IMR-90 (cell line): ENCODE results near the gene COL17A1. TPM values are rescaled to one million over a fixed set of nuclear protein-coding genes. Genes with fewer than 3 reads are reported as not detected.

Source experiments
- ATAC-seq: fragments of 200-7000 bp; cut with Tn5 transposase; 2 replicates; pipeline ENCODE4 v1.9.1; 2020; ENCODE audit warnings: low read depth, mild to moderate bottlenecking, moderate library complexity
- BruUV-seq: library from RNA; stranded (reverse); fragments of 400-500 nt; replicated peaks from 2 replicates; lab custom pipeline; 2021; lab: Mats Ljungman, UMichigan
- CTCF ChIA-PET: fragments of 300-600 bp; formaldehyde crosslinking; extraction: SDS; loops from one replicate; lab custom pipeline; 2021; ENCODE audit warnings: antibody characterized with exemption; lab: Yijun Ruan, JAX
- POLR2A ChIA-PET: fragments of 300-600 bp; sonication (Branson Sonifier 250); formaldehyde crosslinking; loops from one replicate; lab custom pipeline; 2022; ENCODE audit warnings: antibody characterized with exemption; ENCODE audit not compliant: unreplicated experiment; lab: Charles Lee
- DNase-seq: peaks from one replicate; pipeline ENCODE4 v3.0.0; 2013
- H2AFZ ChIP-seq: replicated peaks from 2 replicates; pipeline ENCODE3; 2013; ENCODE audit warnings: low read length, mild to moderate bottlenecking; ENCODE audit not compliant: poor library complexity
- H2AK5ac ChIP-seq: 2 replicates; pipeline ENCODE4 v1.6.1; 2013; ENCODE audit warnings: low read depth, low read length, inconsistent platforms
- H2AK9ac ChIP-seq: replicated peaks from 2 replicates; pipeline ENCODE3; 2013; ENCODE audit warnings: mild to moderate bottlenecking, low read depth, low read length, moderate library complexity; ENCODE audit not compliant: poor library complexity
- H2BK120ac ChIP-seq: 2 replicates; pipeline ENCODE4 v1.6.1; 2013; ENCODE audit warnings: low read depth, low read length, inconsistent platforms
- H2BK15ac ChIP-seq: 3 replicates; pipeline ENCODE4 v1.6.1; 2013; ENCODE audit warnings: low read depth, low read length, inconsistent platforms
- H2BK20ac ChIP-seq: 2 replicates; pipeline ENCODE4 v1.6.1; 2013; ENCODE audit warnings: low read depth, mild to moderate bottlenecking, inconsistent platforms, low read length, moderate library complexity
- H2BK5ac ChIP-seq: 2 replicates; pipeline ENCODE4 v1.6.1; 2013; ENCODE audit warnings: mild to moderate bottlenecking, low read depth, low read length, inconsistent platforms; ENCODE audit not compliant: poor library complexity, severe bottlenecking
- H3K14ac ChIP-seq: replicated peaks from 2 replicates; pipeline ENCODE4 v1.6.1; 2013; ENCODE audit warnings: low read depth, low read length, inconsistent platforms
- H3K18ac ChIP-seq: 2 replicates; pipeline ENCODE4 v1.6.1; 2013; ENCODE audit warnings: low read depth, low read length, control low read depth
- H3K23ac ChIP-seq: 2 replicates; pipeline ENCODE4 v1.6.1; 2013; ENCODE audit warnings: low read depth, low read length, inconsistent platforms
- H3K27ac ChIP-seq: 2 replicates; pipeline ENCODE4 v1.5.1; 2013; ENCODE audit warnings: mild to moderate bottlenecking, control low read depth, low read length; ENCODE audit not compliant: insufficient read depth
- H3K27me3 ChIP-seq: 2 replicates; pipeline ENCODE4 v1.6.1; 2013; ENCODE audit warnings: low read length; ENCODE audit not compliant: control insufficient read depth, insufficient read depth
- H3K36me3 ChIP-seq: 2 replicates; pipeline ENCODE4 v1.6.1; 2013; ENCODE audit warnings: low read length, mixed read lengths; ENCODE audit not compliant: control insufficient read depth, insufficient read depth
- H3K4ac ChIP-seq: 2 replicates; pipeline ENCODE4 v1.6.1; 2013; ENCODE audit warnings: low read depth, low read length, inconsistent platforms
- H3K4me1 ChIP-seq: 2 replicates; pipeline ENCODE4 v1.6.1; 2013; ENCODE audit warnings: low read length, mixed read lengths; ENCODE audit not compliant: control insufficient read depth, insufficient read depth
- H3K4me2 ChIP-seq: 2 replicates; pipeline ENCODE4 v1.6.1; 2013; ENCODE audit warnings: low read depth, mild to moderate bottlenecking, control low read depth, low read length, moderate library complexity
- H3K4me3 ChIP-seq: 2 replicates; pipeline ENCODE4 v1.5.1; 2013; ENCODE audit warnings: low read depth, mild to moderate bottlenecking, control low read depth, low read length, moderate library complexity; ENCODE audit not compliant: insufficient read depth
- H3K56ac ChIP-seq: 2 replicates; pipeline ENCODE4 v1.6.1; 2013; ENCODE audit warnings: low read length, inconsistent platforms; ENCODE audit not compliant: insufficient read depth; ENCODE audit errors: extremely low read depth
- H3K79me1 ChIP-seq, 2 experiments: 2 replicates each; pipeline ENCODE4 v1.6.1; 2013; ENCODE audit warnings: low read length in 2 of 2, inconsistent platforms in 1 of 2, low read depth in 1 of 2
- H3K9ac ChIP-seq: 2 replicates; pipeline ENCODE4 v1.6.1; 2013; ENCODE audit warnings: low read depth, low read length, control low read depth
- H3K9me1 ChIP-seq: 2 replicates; pipeline ENCODE4 v1.6.1; 2013; ENCODE audit warnings: low read length, inconsistent platforms; ENCODE audit not compliant: insufficient read depth
- H3K9me3 ChIP-seq: 2 replicates; pipeline ENCODE4 v1.6.1; 2013; ENCODE audit warnings: low read length; ENCODE audit not compliant: control insufficient read depth, insufficient read depth
- H4K20me1 ChIP-seq: 2 replicates; pipeline ENCODE4 v1.6.1; 2013; ENCODE audit warnings: low read length, inconsistent platforms; ENCODE audit not compliant: insufficient read depth
- H4K5ac ChIP-seq: 2 replicates; pipeline ENCODE4 v1.6.1; 2013; ENCODE audit warnings: mild to moderate bottlenecking, low read depth, low read length, control low read depth
- H4K8ac ChIP-seq, 2 experiments: 2 replicates each; pipeline ENCODE4 v1.6.1; 2013; ENCODE audit warnings: low read depth in 2 of 2, low read length in 2 of 2, control low read depth in 1 of 2, inconsistent platforms in 1 of 2
- H4K91ac ChIP-seq: 2 replicates; pipeline ENCODE4 v1.6.1; 2013; ENCODE audit warnings: low read depth, low read length, inconsistent platforms; ENCODE audit not compliant: insufficient read depth
- BHLHE40 ChIP-seq: fragments of 150-350 bp; IDR thresholded peaks from 2 replicates; pipeline ENCODE4 v1.6.1; 2016; ENCODE audit warnings: mild to moderate bottlenecking, low read depth, low read length
- CEBPB ChIP-seq: IDR thresholded peaks from 2 replicates; pipeline ENCODE4 v1.6.1; 2012; ENCODE audit warnings: low read depth, low read length, improper control_type of control experiment
- CHD1 ChIP-seq: IDR thresholded peaks from 2 replicates; pipeline ENCODE4 v1.6.1; 2012; ENCODE audit warnings: low read depth, low read length, improper control_type of control experiment
- CTCF ChIP-seq: conservative IDR thresholded peaks from 2 replicates; pipeline ENCODE4 v1.5.1; 2012; ENCODE audit warnings: mild to moderate bottlenecking, low read depth, low read length, improper control_type of control experiment
- ELK1 ChIP-seq: fragments of 150-350 bp; IDR thresholded peaks from 2 replicates; pipeline ENCODE4 v1.6.1; 2016; ENCODE audit warnings: low read depth, mild to moderate bottlenecking, low read length, moderate library complexity, borderline replicate concordance
- FOS ChIP-seq: fragments of 150-350 bp; IDR thresholded peaks from 2 replicates; pipeline ENCODE4 v1.6.1; 2016; ENCODE audit warnings: low read depth, low read length
- MAFK ChIP-seq: IDR thresholded peaks from 2 replicates; pipeline ENCODE4 v1.6.1; 2012; ENCODE audit warnings: low read depth, low read length, improper control_type of control experiment
- MAZ ChIP-seq: IDR thresholded peaks from 2 replicates; pipeline ENCODE4 v1.6.1; 2012; ENCODE audit warnings: low read depth, mild to moderate bottlenecking, low read length, improper control_type of control experiment, moderate library complexity, borderline replicate concordance
- MXI1 ChIP-seq: IDR thresholded peaks from 2 replicates; pipeline ENCODE4 v1.6.1; 2012; ENCODE audit warnings: low read depth, mild to moderate bottlenecking, low read length, moderate library complexity, borderline replicate concordance
- NFE2L2 ChIP-seq: fragments of 150-350 bp; IDR thresholded peaks from 2 replicates; pipeline ENCODE4 v1.6.1; 2016; ENCODE audit warnings: low read depth, mild to moderate bottlenecking, low read length
- POLR2A ChIP-seq: IDR thresholded peaks from 2 replicates; pipeline ENCODE4 v1.6.1; 2012; ENCODE audit warnings: mild to moderate bottlenecking, low read depth, low read length
- RAD21 ChIP-seq: IDR thresholded peaks from 2 replicates; pipeline ENCODE4 v1.6.1; 2012; ENCODE audit warnings: low read length, improper control_type of control experiment
- RCOR1 ChIP-seq: IDR thresholded peaks from 2 replicates; pipeline ENCODE4 v1.6.1; 2012; ENCODE audit warnings: mild to moderate bottlenecking, low read length, improper control_type of control experiment; ENCODE audit not compliant: insufficient replicate concordance
- RFX5 ChIP-seq: IDR thresholded peaks from 2 replicates; pipeline ENCODE4 v1.8.0; 2012; ENCODE audit warnings: low read depth, mild to moderate bottlenecking, low read length, moderate library complexity
- SMC3 ChIP-seq: fragments of 150-350 bp; IDR thresholded peaks from 2 replicates; pipeline ENCODE4 v1.6.1; 2016; ENCODE audit warnings: low read depth, mild to moderate bottlenecking, antibody characterized with exemption, low read length, moderate library complexity
- USF2 ChIP-seq: fragments of 150-350 bp; IDR thresholded peaks from 2 replicates; pipeline ENCODE4 v1.6.1; 2017; ENCODE audit warnings: mild to moderate bottlenecking, antibody characterized with exemption, low read length, low read depth
- WGBS, 2 experiments: methylation state at CpG; one replicate each; pipeline versions ENCODE4 v1.1.5 to v1.1.7; 2013; ENCODE audit warnings: missing lambda C conversion rate in 2 of 2; ENCODE audit not compliant: insufficient read length in 1 of 2; ENCODE audit errors: extremely low coverage in 2 of 2; 5-methylcytosine and 5-hydroxymethylcytosine counted together
- dilution Hi-C: fragments of 300-500 bp; cut with HindIII; formaldehyde crosslinking; loops from one replicate; pipeline ENCODE4 v1.14.3; 2018; ENCODE audit warnings: low sequenced_read_pairs; ENCODE audit not compliant: unreplicated experiment
- in situ Hi-C: fragments of 300-500 bp; cut with MboI; formaldehyde crosslinking; loops from 3 replicates; pipeline ENCODE4 v1.14.3; 2019; ENCODE audit warnings: low sequenced_read_pairs, inconsistent platforms, mixed read lengths
- intact Hi-C: fragments of 100-400 bp; cut with micrococcal nuclease; formaldehyde crosslinking; loops from 2 replicates; pipeline ENCODE4 v1.10.0; 2022
- polyA plus RNA-seq, 3 experiments: library from polyadenylated mRNA; depleted of rRNA; stranded (reverse); fragments of >200 nt; gene quantifications; 2 replicates each; pipeline ENCODE4 v1.2.3, GENCODE V29; 2012; ENCODE audit warnings: low replicate concordance in 1 of 3
- total RNA-seq: library from RNA; depleted of rRNA; stranded (reverse); fragments of >200 nt; gene quantifications from 2 replicates; pipeline ENCODE4 v1.2.3, GENCODE V29; 2012

The COL17A1 gene
- total and polyA plus RNA-seq, 2 of the 4 experiments (the other 2 are of a cell fraction), result 0.14 to 0.18 TPM

- Histone ChIP-seq H3K18ac (no peak overlapping the region), H2AFZ (no peak overlapping the region), H3K9me1 (no peaks in the 10 kb centered on the region), H2BK15ac (no peak overlapping the region), H4K91ac (no peak overlapping the region), H4K5ac (no peak overlapping the region), H3K9me3 (no peaks in the 10 kb centered on the region), H3K9ac (no peak overlapping the region), H3K4ac (no peak overlapping the region), H3K56ac (no peak overlapping the region), H3K79me1 (no peaks in the 10 kb centered on the region), H3K4me3 (no peak overlapping the region), H2AK5ac (no peak overlapping the region), H4K20me1 (no peaks in the 10 kb centered on the region), H2AK9ac (no peak overlapping the region), H3K23ac (no peak overlapping the region), H3K36me3 (no peaks in the 10 kb centered on the region), H2BK5ac (no peak overlapping the region), H2BK20ac (no peak overlapping the region), H2BK120ac (no peak overlapping the region), H3K14ac (no peak overlapping the region), H4K8ac (no peak overlapping the region), H3K4me2 (no peak overlapping the region), H3K27me3 (peaks cover 28% of the 10 kb centered on the region), H3K4me1 (no peaks in the 10 kb centered on the region), H3K27ac (no peak overlapping the region)
- intact Hi-C loops, result no loop called here
- no TSS peak for BruUV-seq
- in situ Hi-C loops, result no loop called here
- POLR2A ChIA-PET, result no interaction called here
- DNase-seq (peak; percentile 26), ATAC-seq (no peak)
- TF ChIP-seq CHD1 (no peak), RCOR1 (no peak), POLR2A (no peak), MXI1 (no peak), FOS (no peak), NFE2L2 (no peak), BHLHE40 (no peak), SMC3 (peak; percentile 29; the same call in 1 of the 2 replicates), CEBPB (no peak), RAD21 (0 out of 2 replicates have a peak, but pooled peaks have one; percentile 27), CTCF (peak; percentile 36), MAFK (no peak), RFX5 (no peak), ELK1 (no peak), USF2 (no peak), MAZ (no peak)
- dilution Hi-C loops, result no loop called here
- CTCF ChIA-PET, result no interaction called here
- WGBS, 2 experiments, result no CpG with 5 or more reads among the region's 1 CpG
Measured at GRCh38 chr10:104080762-104081161, 4.9 kb downstream of the COL17A1 start.
